Posterior vena cava (tissue), 2 donors: ENCODE data around the gene ARFGEF3. TPM values are rescaled to one million over a fixed set of nuclear protein-coding genes. Genes with fewer than 3 reads are reported as not detected.
"Not testable (repeated sequence)": the region's sequence is repeated elsewhere in the genome, so short reads cannot be mapped to it uniquely, and the experiment has no call there.

ENCODE experiments used
- DNase-seq: peaks from one replicate; pipeline ENCODE4 v3.0.0-alpha.2; 2020; ENCODE audit warnings: low spot score
- intact Hi-C, 2 donors: fragments of 100-400 bp; cut with DNase I; formaldehyde crosslinking; loops; one replicate each; pipeline versions ENCODE4 v1.14.1 to v1.14.2; 2022 to 2023
- total RNA-seq, 2 donors: library from RNA; stranded (reverse); fragmentation: NEBNext Ultra II Directional; extraction: Animal tissue kit (Norgen Biotek cat#: 25700); gene quantifications; one replicate each; pipeline ENCODE4 v1.2.1, GENCODE V29; 2021
- donor health status: DM: yes; HTN: yes; CAD: no.
- donor health status: DM: yes; HTN: yes; CAD: no.

Gene ARFGEF3
- total RNA-seq, 2 donors from 2014 or later: 1.3 to 2.0 TPM

DNA sequence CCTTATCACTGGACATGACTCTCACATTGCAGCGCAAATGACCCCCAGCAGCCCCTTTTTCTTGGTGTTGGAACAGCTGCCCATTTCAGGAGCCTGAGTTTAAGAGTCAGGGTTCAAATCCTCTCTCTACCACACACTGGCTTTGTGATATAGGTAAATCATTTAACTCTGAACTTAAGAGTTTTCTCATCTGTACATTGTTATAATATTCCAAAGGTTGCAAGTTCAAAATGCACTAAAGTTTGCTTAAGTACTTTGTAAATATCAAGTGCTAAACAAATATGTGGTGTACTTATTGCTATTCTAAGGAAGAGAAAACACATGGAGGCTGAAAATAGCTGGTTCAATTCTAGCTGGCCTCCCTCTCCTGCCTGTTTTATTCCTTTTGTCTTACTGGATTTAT is 95.9 kb downstream of the ARFGEF3 start:
- no peak for DNase-seq
- intact Hi-C loops: no loop called here

DNA sequence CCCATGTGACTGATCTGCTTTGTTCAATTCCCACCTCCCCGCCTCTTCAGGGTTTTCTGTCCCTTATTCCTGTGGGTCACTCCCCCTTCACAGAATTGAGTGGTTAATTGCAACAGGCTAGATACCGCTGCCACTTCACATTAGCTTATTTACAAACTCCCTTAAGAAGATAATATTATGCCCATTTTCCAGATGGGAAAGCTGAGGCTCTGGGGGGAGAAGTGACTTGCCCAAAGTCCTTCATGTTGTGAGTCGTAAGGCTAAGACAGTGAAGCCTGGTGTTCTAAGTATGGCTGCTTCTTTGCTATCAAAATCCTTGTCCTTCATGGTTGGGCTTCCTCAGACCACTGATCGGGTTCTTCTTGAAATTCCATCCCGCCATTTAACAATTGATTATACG is 96.5 kb downstream of the ARFGEF3 start:
- no peak for DNase-seq
- intact Hi-C loops: no loop called here

DNA sequence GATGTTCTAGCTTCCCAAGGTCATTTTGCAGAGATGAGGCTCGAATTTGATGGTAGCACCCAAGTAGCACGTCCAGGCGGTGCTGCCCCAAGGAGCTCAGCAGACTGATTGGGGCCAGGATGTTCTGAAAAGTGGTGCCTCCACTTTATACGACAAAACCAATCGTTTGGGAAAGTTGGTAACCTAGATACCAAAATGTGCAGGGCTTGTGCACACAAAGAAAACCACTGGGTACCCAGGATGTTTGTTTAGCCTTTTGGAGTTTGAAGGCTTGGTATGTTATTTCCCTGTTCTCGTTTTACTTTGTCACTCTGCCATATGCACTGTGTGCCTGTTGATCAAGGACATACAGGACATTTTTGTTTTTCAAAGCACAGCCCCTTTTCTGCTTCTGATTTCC is 97.3 kb downstream of the ARFGEF3 start:
- no peak for DNase-seq
- intact Hi-C loops: no loop called here

DNA sequence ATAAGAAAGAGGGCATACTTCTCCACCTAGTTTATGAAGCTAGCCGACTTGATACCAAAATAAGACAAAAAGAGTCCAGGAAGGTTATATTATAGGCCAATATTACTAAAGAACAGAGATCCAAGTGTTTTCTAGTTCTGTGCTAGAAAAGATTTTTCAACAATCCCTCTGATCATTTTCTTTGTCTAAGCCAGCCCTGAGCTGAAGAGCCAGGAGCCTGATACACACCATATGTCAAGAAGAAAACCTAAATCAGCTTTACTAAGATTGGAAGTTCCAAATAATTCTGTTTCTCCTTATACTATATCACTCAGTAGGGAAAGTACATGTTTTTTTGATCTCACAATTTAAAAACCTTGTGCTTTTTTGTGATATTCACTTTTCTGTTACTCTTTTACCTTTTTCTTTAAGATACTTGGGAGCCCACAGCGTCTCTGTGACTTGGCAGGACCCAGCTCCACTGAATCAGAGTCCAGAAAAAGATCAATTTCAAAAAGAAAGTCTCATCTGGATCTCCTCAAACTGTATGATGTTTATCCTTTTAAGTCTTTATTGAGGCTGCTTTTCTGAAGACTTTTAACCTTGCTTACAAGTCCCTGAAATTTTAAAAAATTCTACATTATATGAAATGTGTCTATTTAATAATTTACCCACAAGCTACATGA is 99.5 kb downstream of the ARFGEF3 start:
- DNase-seq: no peak
- intact Hi-C loops: no loop called here

DNA sequence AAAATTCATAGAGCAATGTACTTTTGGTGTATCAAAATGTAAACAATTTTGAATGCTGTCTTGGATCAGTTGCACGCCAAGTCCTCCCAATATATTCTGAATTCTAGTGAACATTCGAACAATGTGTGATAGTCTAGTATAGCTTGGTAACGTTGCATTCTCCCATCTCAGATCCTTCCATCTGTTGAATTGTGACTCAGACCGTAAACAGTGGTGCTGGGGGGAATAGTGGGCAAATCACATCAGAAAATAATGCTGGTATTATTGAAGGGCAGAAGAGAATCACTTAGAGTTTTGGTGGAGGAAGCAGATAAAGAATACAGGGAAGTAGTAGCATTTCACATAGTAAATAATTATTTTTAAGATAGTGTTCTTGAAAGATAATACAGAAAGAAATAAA is 102.2 kb downstream of the ARFGEF3 start:
- intact Hi-C loops: no loop called here
- no peak for DNase-seq

DNA sequence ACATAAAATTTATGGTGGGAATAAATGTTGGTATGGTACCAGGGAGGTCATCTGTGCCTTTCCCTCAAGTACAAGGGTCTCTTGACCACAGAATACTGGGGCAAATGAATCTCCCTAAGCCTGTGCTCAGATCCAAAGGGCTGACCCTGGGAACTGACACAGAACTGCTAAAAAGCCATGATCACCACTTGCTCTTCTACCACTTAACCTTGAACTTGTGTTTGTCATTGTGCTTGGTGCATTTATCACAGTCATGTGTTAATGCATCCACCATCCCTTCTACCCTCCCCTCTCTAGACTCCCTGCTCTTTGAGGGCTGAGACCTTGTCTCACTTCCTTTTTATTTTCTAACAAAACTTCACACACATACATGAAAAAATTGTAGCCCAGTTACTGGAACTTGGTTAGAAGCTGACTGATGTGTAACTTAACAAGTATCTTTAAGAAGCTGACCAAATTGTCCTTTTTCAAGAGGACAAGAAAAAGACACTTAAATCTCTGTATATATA is 102.7 kb downstream of the ARFGEF3 start:
- DNase-seq: no peak
- intact Hi-C loops: no loop called here

DNA sequence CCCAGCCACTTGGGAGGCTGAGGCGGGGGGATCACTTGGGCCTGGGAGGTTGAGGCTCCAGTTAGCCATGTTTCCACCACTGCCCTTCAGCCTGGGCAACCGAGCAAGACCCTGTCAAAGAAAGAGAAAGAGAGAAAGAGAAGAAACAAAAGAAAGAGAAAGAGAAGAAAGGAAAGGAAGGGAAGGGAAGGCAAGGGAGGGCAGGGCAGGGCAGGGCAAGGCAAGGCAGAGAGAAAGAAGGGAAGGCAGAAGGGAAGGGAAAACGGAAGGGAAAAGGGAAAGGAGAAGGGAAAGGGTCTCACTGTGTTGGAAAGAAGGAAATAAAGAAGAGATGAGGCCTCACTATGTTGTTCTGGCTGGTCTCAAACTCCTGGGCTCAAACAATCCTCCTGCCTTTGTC is 104.4 kb downstream of the ARFGEF3 start:
- no peak for DNase-seq

DNA sequence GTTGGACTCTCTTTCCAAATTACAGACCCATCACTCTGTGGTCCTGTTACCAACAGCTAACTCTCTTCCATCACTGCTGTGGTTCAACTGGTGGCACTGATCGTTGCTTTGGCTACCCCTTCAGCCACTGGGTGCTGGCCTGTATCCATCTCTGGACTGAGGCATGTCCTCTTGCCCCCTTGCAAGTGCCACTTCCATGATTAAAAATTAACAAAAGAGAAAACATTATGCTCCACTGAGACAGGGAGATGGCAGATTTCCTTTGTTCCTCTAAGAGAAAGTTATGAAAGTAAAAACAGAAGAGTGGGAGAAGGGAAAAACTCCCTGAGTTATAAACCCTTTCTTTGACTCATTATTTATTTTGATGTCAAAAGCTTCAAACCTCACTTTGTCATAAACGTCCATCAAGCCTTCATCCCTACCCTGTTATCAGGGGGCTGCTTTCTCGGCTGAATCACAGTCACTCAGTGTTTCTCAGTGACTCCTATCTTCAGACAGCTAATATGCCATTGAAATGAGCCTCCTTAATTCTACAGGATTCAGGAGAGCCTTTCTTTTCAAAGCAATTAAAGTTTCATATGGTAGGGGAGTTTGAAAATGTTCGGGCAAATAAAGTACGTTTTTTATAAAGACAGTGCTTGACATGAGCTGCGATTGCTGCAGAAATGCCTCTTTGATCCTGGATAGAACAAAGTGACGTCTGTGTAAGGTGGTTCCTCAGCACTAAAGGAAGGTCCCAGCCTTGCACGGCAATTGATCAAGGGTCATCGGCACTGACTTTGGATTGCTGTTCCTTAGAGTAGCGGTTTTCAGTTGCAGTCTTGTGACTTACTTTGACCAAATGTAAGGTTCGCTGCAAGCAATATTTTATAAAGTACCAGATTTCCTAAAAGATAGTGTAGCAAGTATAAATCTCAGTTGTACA is 106.5 kb downstream of the ARFGEF3 start:
- DNase-seq: no peak
- intact Hi-C loops: no loop called here

More for the DNA sequence above, 104.4 kb downstream of the ARFGEF3 start:
- intact Hi-C loops: no loop called here

DNA sequence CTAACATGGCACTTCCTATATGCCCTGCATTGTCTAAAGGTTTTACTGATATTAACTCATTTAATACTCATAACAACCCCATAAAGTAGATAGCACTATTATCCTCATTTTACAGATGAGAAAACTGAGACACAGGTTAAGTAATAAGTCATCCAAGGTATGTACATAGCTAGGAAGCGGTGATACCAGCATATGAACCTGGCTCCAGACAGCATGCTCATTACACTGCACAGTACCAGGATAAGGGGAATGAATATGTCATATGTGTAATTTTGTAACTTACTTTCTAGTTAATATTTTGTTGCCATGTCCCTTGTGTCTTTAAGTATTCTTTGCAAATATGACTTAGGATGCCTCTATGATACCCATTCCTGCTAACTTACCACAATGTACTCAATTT is 109.7 kb downstream of the ARFGEF3 start:
- intact Hi-C loops: no loop called here
- DNase-seq: no peak

DNA sequence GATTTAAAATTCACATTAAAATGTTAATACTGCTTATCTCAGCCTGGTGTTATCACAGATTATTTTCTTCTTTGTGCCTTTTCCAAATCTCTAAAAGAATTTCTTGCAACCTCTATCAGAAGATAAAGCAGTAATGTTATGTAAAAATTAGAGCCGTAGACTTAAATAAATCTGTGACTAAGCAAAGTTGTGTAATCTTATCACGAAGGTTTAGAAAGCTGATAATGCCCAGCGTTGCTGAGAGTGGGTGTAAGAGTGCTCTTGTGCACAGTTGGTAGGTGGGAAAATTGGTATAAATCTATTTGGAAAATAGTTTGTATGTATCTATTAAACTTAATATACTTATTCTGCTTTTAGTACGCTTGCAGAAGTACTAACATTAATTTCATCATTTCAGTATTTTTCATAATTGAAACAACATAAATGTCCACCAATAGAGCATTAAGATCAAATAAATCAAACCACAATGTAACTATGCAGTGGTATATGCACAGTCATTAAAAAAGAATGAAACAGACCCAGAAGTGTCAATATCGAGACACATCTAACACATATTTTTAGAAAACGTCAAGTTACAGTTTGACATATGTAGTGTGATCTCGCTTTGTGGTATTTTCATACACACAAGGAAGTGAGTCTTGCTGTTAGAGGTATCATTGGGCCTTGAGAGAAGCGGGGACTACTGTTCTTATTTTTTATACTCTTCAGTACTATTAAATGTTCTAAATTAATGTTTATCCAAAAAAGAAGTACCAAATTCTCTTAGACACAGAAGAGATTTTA is 111.0 kb downstream of the ARFGEF3 start:
- intact Hi-C loops: loop anchor here in 1 of 2 donors (1.0 kb wide), 1 partner anchor 36 kb away; no protein-coding TSS in a partner anchor
- no peak for DNase-seq

DNA sequence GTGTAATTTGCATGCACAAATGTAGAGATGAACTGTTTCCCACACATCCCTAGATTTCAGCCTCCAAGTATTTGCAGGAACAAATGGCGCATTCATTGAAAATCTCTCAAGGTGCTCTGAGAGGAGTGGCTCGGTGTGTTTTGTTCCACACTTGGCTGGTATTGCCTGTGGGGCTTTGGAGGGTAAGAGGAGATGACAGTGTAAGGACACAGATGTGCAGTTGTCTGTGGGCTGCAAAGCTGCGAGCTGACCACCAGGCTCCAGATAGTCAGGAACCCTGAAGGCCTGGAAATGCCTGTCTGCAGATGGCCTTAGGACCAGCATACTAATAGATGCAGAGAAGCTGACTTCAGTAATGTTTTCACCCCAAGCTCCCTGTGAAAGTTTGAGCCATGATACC is 114.2 kb downstream of the ARFGEF3 start:
- no peak for DNase-seq
- intact Hi-C loops: no loop called here

DNA sequence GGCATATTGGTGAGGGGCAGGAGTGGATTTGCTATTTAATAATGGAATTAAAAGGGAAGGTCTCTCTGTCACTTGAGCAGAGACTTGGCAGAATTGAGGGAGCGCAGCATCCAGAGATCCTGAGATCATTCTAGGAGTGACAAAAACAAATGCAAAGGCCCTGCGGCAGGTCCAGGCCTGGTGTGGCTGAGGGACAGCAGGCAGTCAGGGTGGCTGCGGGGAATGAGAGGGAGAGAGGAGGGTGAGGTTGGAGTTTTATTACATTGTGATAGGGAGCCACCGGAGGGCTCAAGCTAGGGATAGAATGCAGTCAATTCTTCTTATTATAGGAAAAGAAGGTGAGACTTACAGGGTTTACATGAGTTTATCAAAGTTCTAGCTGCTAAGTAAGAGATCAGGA is 116.1 kb downstream of the ARFGEF3 start:
- no peak for DNase-seq
- intact Hi-C loops: no loop called here

DNA sequence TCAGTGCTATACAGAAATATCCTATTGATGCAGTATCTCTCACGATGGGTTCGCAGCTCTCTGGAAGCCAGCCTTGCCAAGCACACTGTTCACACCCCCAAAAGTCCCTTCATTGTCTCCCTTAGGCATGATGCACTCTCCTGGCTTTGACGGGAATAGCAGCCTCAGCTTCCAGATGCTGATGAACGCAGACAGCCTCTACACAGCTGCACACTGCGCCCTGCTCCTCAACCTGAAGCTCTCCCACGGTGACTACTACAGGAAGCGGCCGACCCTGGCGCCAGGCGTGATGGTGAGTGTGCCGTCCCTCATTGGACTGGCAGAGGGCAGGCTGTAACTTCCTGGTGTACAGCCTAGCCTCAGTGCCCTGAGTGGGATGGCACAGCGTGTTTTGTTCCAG is 116.6 kb downstream of the ARFGEF3 start:
- intact Hi-C loops: no loop called here
- no peak for DNase-seq

DNA sequence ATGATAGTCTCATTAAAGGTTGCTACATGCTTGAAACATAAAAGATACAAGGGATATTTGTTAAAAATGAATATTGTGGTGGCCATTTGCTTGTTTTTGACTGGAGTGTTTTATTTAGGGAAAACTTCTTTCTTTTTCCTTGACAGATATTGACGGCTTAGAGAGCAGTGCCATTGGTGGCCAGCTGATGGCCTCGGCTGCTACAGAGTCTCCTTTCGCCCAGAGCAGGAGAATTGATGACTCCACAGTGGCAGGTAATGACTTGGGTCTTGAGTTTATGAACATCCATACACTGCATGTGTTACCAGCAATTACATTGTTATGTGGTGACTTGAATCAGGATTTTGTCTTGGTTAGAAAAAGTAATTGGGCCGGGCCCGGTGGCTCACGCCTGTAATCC is 124.1 kb downstream of the ARFGEF3 start:
- DNase-seq: no peak
- intact Hi-C loops: no loop called here

DNA sequence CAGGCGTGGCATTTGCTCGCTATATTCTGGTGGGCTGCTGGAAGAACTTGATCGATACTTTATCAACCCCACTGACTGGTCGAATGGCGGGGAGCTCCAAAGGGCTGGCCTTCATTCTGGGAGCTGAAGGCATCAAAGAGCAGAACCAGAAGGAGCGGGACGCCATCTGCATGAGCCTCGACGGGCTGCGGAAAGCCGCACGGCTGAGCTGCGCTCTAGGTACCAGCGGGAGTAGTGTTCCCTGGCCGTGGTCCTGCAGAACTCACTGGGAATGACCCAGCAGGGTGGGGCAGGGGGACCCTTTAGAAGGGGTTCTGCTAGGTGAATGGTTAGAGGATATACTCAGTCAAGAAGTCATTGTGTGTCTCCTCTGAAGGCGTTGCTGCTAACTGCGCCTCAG is 125.0 kb downstream of the ARFGEF3 start:
- DNase-seq: no peak
- intact Hi-C loops: no loop called here

DNA sequence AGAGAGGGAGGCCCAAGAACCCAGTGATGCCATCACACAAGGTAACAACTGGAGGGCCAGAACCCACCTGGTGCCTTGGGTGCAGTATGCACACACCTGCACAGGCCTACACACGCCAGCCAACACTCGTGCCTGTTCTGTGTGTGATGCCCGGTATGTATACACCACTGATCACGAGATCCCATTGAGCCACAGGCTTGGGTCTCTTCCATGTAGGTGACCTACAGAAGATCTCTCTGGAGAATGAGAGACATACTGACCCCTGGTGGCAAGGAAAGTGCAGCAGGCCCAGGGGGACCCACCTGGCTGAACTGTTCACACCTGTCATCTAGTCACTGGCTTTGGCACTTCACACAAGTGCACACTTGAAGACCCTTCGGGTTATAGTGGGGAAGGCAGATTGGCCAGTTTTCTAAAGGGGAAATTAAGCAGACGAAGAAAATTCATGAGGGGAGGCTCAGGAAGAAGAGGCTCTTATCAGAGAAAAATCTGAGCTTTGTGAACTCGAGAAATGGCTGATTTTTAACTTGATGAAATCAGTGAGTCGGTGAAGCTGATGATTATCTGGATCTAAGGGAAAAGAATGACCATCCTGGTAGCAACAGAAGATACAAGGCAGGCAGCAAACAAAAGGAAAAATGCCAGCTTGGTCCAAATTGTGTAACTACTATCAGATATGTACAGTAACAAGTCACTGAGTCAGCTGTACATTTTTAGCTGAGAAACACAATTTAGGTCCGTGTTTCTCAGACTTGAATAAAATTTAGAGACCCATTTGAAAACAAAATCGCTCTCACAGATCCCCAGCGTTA is 125.6 kb downstream of the ARFGEF3 start:
- no peak for DNase-seq
- intact Hi-C loops: no loop called here

DNA sequence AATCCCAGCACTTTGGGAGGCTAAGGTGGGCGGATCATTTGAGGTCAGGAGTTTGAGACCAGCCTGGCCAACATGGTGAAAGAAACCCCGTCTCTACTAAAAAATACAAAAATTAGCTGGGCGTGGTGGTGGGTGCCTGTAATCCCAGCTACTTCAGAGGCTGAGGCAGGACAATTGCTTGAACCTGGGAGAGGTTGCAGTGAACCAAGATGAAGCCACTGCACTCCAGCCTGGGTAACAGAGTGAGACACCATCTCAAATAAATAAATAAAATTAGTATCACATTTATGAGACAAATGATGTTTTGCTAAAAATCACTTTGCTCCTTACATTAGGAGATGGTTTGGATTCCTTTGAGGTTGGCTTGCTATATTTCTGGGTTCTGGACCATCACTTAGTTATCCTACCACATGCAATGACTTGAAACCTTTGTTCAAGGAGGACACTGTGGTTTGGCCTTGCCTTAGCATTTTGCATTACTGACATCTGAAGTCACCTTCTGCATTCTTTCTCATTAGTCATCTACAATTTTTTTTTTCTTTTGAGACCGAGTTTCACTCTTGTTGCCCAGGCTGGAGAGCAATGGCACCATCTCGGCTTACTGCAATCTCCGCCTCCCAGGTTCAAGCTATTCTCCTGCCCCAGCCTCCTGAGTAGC is 126.8 kb downstream of the ARFGEF3 start:
- DNase-seq, intact Hi-C loops: not testable (repeated sequence)

DNA sequence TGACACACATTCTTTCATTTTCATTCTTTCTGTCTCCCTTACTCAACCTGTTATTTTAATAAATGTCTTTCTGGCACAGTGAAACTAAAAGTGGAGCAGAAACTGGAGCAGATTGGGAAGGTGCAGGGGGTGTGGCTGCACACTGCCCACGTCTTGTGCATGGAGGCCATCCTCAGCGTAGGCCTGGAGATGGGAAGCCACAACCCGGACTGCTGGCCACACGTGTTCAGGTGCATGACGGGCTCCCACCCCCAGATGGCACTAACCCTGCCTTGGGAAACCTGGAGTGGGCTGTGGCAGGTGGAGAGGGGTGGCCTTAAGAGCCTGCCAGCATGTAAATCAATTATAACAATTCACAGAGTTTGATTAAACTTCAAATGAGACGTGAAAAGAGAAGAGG is 128.0 kb downstream of the ARFGEF3 start:
- no peak for DNase-seq
- intact Hi-C loops: no loop called here
